Measurements from ENCODE around the gene SPATA33.
"Not testable (repeated sequence)": the region's sequence is repeated elsewhere in the genome, so short reads cannot be mapped to it uniquely, and the experiment has no call there.

SPATA33 gene

DNA sequence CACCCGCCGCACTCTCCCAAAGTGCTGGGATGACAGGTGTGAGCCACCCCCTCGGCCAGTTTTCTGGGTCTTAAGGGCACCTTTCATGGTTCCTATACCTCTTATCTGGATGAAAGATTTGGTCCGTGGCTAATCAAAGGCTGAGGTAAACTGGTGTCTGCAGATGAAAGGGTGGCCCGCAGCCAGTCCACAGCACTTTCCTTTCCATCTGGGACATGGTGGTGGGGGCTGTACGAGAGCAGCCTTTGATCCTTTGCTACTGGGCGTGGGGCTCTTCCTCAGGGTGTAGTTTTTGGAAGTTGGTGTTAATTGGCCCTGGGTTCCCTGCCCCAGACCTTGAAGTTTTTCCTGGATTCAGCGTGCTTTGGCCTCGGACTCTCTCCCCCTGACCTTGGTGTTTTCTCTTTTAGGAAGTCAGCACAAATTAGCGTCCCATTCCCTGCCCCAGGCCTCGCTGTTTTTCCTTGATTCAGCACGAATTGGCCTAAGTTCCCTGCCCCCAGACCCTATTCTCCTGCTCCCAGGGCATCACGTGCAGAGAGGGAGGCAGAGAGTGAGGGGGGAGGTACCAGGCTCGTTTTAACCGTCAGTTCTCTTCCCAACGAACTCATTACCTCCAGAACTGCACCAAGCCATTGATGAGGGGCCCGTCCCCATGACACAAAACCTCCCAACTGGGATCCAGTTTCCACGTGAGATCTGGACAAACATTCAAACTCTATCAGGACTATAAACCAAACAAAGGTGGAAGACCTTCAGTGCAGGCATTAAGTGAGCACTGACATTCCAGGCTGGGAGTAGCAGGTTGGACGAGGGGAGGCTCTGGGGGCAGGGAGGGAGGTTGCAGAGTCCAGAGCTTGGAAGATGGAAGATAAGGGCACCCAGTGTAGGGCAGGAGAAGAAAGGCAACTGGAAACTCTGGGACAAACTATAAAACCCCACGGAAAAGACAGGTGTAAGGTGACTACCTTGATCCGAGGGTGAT, 32.6 kb upstream of the SPATA33 start:
- ChIA-PET POLR2A (interaction anchor here (0.7 kb wide), 1 partner anchor 643 kb away, joined by 3 read pairs; no protein-coding TSS in a partner anchor), CTCF (interaction anchor here (1.5 kb wide), 1 partner anchor 10 kb away, joined by 6 read pairs; no protein-coding TSS in a partner anchor)
- no peak for DNase-seq (ENCODE audit: extremely low spot score)
- TF ChIP-seq, protein P1, sequence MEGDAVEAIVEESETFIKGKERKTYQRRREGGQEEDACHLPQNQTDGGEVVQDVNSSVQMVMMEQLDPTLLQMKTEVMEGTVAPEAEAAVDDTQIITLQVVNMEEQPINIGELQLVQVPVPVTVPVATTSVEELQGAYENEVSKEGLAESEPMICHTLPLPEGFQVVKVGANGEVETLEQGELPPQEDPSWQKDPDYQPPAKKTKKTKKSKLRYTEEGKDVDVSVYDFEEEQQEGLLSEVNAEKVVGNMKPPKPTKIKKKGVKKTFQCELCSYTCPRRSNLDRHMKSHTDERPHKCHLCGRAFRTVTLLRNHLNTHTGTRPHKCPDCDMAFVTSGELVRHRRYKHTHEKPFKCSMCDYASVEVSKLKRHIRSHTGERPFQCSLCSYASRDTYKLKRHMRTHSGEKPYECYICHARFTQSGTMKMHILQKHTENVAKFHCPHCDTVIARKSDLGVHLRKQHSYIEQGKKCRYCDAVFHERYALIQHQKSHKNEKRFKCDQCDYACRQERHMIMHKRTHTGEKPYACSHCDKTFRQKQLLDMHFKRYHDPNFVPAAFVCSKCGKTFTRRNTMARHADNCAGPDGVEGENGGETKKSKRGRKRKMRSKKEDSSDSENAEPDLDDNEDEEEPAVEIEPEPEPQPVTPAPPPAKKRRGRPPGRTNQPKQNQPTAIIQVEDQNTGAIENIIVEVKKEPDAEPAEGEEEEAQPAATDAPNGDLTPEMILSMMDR (IDR thresholded peaks at IDR 0.05; ENCODE audit: control extremely low read depth, extremely low read depth, low read depth, missing control alignments) = no peak

DNA sequence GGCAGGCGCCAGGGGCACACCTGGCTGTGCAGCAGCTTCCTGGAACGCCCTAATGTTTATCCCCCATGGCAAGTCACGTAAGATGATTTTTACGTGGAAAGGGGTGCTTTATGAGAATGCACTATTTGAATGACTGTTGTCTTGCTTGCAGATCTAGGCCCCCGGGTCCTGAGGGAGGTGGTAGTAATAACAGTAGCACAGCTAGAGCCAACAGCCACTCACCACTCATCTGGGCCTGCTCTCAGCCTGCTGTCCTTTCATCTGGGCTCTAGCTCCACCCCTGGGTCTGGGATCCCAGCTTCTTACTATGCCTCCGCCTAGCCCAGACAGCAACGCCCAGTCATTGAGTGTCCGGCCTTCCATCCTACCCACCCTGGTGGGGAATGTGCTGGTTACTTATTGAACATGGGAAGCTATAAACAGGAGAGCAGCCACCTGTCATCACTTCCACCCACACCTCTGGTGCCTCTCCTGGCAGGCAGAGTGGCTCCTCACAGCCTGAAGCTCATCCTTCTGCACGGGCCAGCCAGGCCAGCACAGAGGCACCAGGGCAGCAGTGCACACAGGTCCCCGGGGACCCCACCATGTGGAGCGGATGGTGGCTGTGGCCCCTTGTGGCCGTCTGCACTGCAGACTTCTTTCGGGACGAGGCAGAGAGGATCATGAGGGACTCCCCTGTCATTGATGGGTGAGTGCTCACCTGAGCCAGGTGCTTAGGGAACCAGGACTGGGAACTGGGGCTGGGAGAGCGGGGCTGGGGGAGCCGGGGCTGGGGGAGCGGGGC, 27.6 kb upstream of the SPATA33 start:
- DNase-seq (ENCODE audit: extremely low spot score) = no peak
- TF ChIP-seq, protein P1 (IDR thresholded peaks at IDR 0.05; ENCODE audit: control extremely low read depth, extremely low read depth, low read depth, missing control alignments) = no peak
- ChIA-PET CTCF (interaction anchor here (1.1 kb wide), 1 partner anchor 11 kb away, joined by 3 read pairs; no protein-coding TSS in a partner anchor), POLR2A (interaction anchor here (0.6 kb wide), 1 partner anchor 628 kb away, joined by 4 read pairs; no protein-coding TSS in a partner anchor)

DNA sequence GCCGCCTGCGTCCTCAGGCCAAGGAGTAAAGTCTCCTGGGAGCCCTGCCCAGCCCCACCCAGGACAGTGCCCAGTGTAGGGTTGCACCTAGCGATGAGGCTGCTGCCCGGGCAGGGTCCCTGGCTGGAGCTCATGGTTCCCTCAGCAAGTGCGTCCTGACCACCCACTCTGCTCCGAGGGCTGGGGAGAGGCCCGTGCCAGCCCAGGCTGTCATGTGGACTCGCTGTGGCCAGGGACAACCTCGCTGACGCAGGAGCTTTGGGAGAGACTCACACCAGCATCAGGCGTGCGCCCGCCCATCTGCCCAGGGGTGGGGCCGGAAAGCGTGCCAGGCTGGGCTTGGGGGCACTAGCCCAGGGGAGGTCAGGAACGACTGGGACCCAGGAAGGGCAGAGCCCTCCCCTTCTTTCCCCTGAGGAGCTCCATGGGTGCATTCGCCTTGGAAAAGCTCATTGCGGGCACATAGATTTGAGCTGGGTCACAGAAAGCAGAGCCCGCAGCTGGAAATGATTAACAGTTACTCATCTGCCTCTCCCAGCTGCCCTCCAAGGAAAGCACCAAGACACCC, 24.5 kb upstream of the SPATA33 start:
- POLR2A ChIA-PET = interaction anchor here (0.6 to 0.7 kb wide), 2 partner anchors 20 to 25 kb away, joined by 4 to 7 read pairs; partner anchors contain the start of genes CHMP1A and SPATA33
- TF ChIP-seq, protein P1 (IDR thresholded peaks at IDR 0.05; ENCODE audit: control extremely low read depth, extremely low read depth, low read depth, missing control alignments) = no peak
- no peak for DNase-seq (ENCODE audit: extremely low spot score)
- CTCF ChIA-PET = interaction anchor here (1.4 to 3.7 kb wide), 3 partner anchors 9 to 18 kb away, joined by 4 to 15 read pairs (median 12); no protein-coding TSS in a partner anchor

DNA sequence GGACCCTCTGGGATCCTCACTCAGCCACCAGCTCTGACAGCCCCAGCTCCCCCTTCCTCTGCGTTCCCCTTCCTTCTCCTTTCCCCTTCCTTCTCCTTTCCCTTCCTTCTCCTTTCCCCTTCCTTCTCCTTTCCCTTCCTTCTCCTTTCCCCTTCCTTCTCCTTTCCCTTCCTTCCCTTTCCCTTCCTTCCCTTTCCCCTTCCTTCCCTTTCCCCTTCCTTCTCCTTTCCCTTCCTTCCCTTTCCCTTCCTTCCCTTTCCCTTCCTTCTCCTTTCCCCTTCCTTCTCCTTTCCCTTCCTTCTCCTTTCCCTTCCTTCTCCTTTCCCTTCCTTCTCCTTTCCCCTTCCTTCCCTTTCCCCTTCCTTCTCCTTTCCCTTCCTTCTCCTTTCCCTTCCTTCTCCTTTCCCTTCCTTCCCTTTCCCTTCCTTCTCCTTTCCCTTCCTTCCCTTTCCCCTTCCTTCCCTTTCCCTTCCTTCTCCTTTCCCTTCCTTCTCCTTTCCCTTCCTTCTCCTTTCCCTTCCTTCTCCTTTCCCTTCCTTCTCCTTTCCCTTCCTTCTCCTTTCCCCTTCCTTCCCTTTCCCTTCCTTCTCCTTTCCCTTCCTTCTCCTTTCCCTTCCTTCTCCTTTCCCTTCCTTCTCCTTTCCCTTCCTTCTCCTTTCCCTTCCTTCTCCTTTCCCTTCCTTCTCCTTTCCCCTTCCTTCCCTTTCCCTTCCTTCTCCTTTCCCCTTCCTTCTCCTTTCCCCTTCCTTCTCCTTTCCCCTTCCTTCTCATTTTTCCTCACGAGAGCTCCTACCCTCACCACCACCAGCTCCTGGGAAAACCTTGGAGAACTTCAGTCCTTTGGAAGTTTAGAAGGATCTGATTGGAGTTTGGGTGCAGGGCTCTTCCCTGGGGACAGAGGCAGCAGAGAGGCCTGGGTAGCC, 22.9 kb upstream of the SPATA33 start:
- DNase-seq (ENCODE audit: extremely low spot score); POLR2A ChIA-PET: not testable (repeated sequence)
- CTCF ChIA-PET = interaction anchor here (3.7 kb wide), 1 partner anchor 19 kb away, joined by 15 read pairs; no protein-coding TSS in a partner anchor

DNA sequence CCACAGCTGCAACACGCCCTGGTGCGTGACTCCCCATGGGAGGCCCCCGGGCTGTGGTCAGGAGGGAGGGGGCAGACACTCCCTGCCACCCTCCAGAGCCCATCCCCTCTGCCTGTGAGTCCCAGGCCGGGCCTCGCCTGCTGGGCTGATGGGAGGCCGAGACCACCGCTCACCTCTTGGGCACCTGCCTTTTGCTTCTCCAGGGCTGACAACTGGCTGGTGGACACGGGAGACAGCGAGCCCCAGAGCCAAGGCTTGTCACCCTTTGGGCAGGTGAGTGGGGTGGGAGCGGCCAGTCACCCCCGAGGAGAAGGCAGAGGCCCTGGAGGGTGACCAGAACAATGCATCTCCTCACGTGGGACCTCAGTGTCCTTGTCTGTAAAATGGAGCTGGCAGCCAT, 21.0 kb upstream of the SPATA33 start:
- ChIA-PET CTCF (interaction anchor here (1.8 kb wide), 1 partner anchor 29 kb away, joined by 3 read pairs; no protein-coding TSS in a partner anchor), POLR2A (no interaction called here)
- TF ChIP-seq, protein P1 (IDR thresholded peaks at IDR 0.05; ENCODE audit: control extremely low read depth, extremely low read depth, low read depth, missing control alignments) = no peak
- DNase-seq (ENCODE audit: extremely low spot score) = no peak

DNA sequence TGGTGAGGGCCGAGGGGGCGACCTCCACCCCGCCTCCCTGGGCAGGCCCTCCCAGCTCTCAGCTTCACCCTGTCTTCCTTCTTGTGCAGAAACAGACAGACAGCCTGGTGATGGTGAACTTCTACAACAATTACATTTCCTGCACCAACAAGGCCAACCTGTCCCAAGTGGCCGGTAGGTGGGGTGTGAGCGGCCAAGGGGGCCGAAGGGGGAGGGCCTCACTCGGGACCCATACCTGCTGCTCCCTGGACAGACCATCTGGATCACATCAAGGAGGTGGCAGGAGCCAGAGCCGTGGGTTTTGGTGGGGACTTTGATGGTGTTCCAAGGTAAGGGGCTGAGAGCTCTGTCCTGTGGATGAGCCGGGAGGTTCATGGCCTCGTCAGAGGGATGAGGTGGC, 20.3 kb upstream of the SPATA33 start:
- POLR2A ChIA-PET = no interaction called here
- CTCF ChIA-PET = interaction anchor here (1.1 to 1.8 kb wide), 2 partner anchors 22 to 30 kb away, joined by 3 to 4 read pairs; no protein-coding TSS in a partner anchor
- no peak for DNase-seq (ENCODE audit: extremely low spot score)
- TF ChIP-seq, protein P1 (IDR thresholded peaks at IDR 0.05; ENCODE audit: control extremely low read depth, extremely low read depth, low read depth, missing control alignments) = no peak

Data from GM10248 (cell line).